HEK293 (cell line): Measurements from ENCODE around the gene KDM2B.

Source experiments
- TF ChIP-seq, protein P1 (sequence below): fragments of 450-650 bp; formaldehyde crosslinking; IDR thresholded peaks from 2 replicates; pipeline ENCODE4 v1.5.1; 2016; ENCODE audit warnings: missing biosample characterization, missing genetic modification characterization
- TF ChIP-seq, protein P2 (sequence below): fragments of 450-650 bp; formaldehyde crosslinking; IDR thresholded peaks from 2 replicates; pipeline ENCODE4 v1.5.1; 2016; ENCODE audit warnings: missing biosample characterization, missing genetic modification characterization

DNA sequence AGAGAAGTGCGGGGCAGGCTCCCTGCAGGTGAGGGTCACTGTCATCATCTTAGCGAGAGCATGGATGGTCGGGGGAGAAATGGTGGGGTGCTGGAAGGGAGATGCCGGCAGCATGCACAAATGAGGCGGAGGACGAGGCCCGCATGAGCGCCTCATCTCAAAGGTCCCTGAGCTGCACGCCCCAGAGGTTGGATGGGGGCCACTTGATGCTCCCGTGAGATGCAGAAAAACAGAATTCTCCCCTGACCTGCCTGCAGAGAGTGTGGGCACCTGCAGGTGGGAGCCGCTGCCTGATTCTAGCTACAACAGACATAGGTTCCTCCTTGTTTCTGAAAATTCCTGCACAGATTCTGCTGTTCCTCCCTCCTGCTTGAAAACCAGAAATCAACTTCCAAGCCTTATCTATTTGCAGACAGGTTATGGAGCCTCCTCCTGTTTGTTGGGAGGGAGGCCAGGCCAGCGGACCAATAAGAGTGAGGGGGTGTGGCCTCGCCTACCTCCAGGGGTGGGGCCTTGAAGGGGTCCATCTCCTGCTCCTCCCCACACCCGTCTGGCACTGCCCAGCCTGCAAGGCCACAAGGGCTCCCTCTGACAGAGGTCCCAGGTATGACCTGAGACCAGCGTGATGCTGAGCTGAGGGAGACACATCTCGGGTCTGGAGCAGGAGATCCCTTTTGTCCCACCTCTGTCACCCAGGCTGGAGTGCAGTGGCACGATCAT is 67.2 kb downstream of the KDM2B start:
- TF ChIP-seq, protein P1, sequence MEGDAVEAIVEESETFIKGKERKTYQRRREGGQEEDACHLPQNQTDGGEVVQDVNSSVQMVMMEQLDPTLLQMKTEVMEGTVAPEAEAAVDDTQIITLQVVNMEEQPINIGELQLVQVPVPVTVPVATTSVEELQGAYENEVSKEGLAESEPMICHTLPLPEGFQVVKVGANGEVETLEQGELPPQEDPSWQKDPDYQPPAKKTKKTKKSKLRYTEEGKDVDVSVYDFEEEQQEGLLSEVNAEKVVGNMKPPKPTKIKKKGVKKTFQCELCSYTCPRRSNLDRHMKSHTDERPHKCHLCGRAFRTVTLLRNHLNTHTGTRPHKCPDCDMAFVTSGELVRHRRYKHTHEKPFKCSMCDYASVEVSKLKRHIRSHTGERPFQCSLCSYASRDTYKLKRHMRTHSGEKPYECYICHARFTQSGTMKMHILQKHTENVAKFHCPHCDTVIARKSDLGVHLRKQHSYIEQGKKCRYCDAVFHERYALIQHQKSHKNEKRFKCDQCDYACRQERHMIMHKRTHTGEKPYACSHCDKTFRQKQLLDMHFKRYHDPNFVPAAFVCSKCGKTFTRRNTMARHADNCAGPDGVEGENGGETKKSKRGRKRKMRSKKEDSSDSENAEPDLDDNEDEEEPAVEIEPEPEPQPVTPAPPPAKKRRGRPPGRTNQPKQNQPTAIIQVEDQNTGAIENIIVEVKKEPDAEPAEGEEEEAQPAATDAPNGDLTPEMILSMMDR = no peak
- TF ChIP-seq, protein P2, sequence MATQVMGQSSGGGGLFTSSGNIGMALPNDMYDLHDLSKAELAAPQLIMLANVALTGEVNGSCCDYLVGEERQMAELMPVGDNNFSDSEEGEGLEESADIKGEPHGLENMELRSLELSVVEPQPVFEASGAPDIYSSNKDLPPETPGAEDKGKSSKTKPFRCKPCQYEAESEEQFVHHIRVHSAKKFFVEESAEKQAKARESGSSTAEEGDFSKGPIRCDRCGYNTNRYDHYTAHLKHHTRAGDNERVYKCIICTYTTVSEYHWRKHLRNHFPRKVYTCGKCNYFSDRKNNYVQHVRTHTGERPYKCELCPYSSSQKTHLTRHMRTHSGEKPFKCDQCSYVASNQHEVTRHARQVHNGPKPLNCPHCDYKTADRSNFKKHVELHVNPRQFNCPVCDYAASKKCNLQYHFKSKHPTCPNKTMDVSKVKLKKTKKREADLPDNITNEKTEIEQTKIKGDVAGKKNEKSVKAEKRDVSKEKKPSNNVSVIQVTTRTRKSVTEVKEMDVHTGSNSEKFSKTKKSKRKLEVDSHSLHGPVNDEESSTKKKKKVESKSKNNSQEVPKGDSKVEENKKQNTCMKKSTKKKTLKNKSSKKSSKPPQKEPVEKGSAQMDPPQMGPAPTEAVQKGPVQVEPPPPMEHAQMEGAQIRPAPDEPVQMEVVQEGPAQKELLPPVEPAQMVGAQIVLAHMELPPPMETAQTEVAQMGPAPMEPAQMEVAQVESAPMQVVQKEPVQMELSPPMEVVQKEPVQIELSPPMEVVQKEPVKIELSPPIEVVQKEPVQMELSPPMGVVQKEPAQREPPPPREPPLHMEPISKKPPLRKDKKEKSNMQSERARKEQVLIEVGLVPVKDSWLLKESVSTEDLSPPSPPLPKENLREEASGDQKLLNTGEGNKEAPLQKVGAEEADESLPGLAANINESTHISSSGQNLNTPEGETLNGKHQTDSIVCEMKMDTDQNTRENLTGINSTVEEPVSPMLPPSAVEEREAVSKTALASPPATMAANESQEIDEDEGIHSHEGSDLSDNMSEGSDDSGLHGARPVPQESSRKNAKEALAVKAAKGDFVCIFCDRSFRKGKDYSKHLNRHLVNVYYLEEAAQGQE (tag by site-specific recombination) = no peak
